Activated B cell treated with CpG ODN at 0.5 μM for 24 hours (primary cell): ENCODE results near the gene ARMC12. TPM values are rescaled to one million over a fixed set of nuclear protein-coding genes. Genes with fewer than 3 reads are reported as not detected.

Experiments
- ATAC-seq: fragments of 200-7000 bp; cut with Tn5 transposase; one replicate; pipeline ENCODE4 v1.10.0; 2021; ENCODE audit warnings: low read depth, mild to moderate bottlenecking, moderate library complexity
- CTCF ChIA-PET: fragments of 350-600 bp; sonication (Branson Sonifier 250); formaldehyde crosslinking; loops from one replicate; lab custom pipeline; 2021; ENCODE audit warnings: antibody characterized with exemption; lab: Charles Lee
- POLR2A ChIA-PET: fragments of 350-600 bp; sonication (Branson Sonifier 250); formaldehyde crosslinking; loops from one replicate; lab custom pipeline; 2021; ENCODE audit warnings: antibody characterized with exemption; lab: Charles Lee
- DNase-seq: peaks from one replicate; pipeline ENCODE4 v3.0.0; 2022
- H3K27ac Mint-ChIP-seq: one replicate; pipeline ENCODE4 v1.8.0; 2020; ENCODE audit warnings: mixed read lengths
- H3K27me3 Mint-ChIP-seq: one replicate; pipeline ENCODE4 v1.8.0; 2021; ENCODE audit warnings: mixed read lengths
- H3K36me3 Mint-ChIP-seq: one replicate; pipeline ENCODE4 v1.8.0; 2021; ENCODE audit warnings: low read depth, mixed read lengths
- H3K4me1 Mint-ChIP-seq: one replicate; pipeline ENCODE4 v1.8.0; 2021; ENCODE audit warnings: mixed read lengths
- H3K4me3 Mint-ChIP-seq: one replicate; pipeline ENCODE4 v1.8.0; 2020; ENCODE audit warnings: mild to moderate bottlenecking, mixed read lengths
- H3K9me3 Mint-ChIP-seq: one replicate; pipeline ENCODE4 v1.8.0; 2020; ENCODE audit warnings: mixed read lengths
- intact Hi-C: fragments of 100-400 bp; cut with micrococcal nuclease; formaldehyde crosslinking; loops from one replicate; pipeline ENCODE4 v1.15.1; 2024
- total RNA-seq: library from RNA; stranded (reverse); gene quantifications from 2 replicates; pipeline ENCODE4 v1.2.3, GENCODE V29; 2022
- TF ChIP-seq, protein P1 (sequence below): fragments of 200-600 bp; IDR thresholded peaks from one replicate; pipeline ENCODE4 v1.8.0; 2022; ENCODE audit warnings: antibody characterized with exemption, mild to moderate bottlenecking

ARMC12 gene
- total RNA-seq, 1 donor from 2014 or later, result 0.89 TPM

DNA sequence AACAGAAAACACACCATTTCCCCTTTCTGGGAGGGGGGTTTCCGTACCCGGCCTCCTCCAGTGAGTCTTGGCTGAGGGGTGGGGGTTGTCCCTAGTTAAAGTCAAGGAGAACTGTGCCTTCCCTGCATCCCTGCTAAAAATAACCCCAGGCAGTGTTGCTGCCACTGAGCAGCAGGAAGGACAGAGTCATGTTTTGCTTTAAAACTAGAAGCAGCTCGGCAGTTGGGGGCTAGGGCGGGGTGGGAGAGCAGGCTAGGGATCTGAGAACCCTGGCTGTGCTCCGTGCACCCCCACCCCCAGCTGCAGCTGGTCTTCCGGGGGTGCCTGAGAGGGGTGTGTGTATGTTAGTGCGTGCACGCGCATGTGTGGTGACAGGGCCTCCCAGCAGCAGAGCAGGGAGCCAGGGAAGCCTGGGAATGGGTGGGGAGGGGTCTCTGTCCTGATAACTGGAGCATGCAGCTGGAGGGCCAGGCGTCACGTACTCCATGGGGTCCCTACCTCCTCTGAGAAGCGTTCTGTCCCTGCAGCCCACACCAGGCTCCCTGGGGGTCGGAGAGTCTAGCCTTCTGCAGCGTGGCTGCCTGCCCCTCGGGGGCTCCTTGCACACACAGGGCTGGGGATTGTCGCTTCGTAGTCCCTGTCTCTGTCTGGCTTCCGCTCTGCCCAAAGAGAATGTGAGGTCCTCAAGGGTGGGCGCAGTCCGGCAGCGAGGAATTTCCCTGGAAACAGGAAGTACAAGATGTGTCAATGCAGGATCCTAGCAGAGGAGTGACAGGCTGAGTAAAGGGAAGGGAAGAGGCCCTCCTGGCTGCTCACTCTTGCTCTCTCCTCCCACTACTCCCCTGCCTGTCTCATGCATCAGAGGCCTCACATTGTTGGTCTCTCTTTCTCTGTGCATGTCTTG, 16.8 kb upstream of the ARMC12 start:
- H3K9me3 Mint-ChIP-seq, result no peaks in the 10 kb centered on the region
- intact Hi-C loops, result loop anchor here (1.0 to 2.0 kb wide), 3 partner anchors 8 to 31 kb away; partner anchors contain the start of gene FKBP5
- H3K4me3 Mint-ChIP-seq, result peak overlapping the region; percentile 75
- H3K27me3 Mint-ChIP-seq, result no peaks in the 10 kb centered on the region
- POLR2A ChIA-PET, result interaction anchor here (0.6 to 4.7 kb wide), 9 partner anchors 8 to 120 kb away, joined by 3 to 31 read pairs (median 4); no protein-coding TSS in a partner anchor
- H3K4me1 Mint-ChIP-seq, result peaks cover 48% of the 10 kb centered on the region
- CTCF ChIA-PET, result interaction anchor here (0.7 to 1.5 kb wide), 3 partner anchors 12 to 132 kb away, joined by 3 to 7 read pairs (median 3); partner anchors contain the start of gene ARMC12
- DNase-seq (peak; percentile 44), ATAC-seq (peak; percentile 78)
- H3K36me3 Mint-ChIP-seq, result no peaks in the 10 kb centered on the region
- TF ChIP-seq, protein P1, sequence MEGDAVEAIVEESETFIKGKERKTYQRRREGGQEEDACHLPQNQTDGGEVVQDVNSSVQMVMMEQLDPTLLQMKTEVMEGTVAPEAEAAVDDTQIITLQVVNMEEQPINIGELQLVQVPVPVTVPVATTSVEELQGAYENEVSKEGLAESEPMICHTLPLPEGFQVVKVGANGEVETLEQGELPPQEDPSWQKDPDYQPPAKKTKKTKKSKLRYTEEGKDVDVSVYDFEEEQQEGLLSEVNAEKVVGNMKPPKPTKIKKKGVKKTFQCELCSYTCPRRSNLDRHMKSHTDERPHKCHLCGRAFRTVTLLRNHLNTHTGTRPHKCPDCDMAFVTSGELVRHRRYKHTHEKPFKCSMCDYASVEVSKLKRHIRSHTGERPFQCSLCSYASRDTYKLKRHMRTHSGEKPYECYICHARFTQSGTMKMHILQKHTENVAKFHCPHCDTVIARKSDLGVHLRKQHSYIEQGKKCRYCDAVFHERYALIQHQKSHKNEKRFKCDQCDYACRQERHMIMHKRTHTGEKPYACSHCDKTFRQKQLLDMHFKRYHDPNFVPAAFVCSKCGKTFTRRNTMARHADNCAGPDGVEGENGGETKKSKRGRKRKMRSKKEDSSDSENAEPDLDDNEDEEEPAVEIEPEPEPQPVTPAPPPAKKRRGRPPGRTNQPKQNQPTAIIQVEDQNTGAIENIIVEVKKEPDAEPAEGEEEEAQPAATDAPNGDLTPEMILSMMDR, result no peak
- peak overlapping the region; percentile 89 for H3K27ac Mint-ChIP-seq

DNA sequence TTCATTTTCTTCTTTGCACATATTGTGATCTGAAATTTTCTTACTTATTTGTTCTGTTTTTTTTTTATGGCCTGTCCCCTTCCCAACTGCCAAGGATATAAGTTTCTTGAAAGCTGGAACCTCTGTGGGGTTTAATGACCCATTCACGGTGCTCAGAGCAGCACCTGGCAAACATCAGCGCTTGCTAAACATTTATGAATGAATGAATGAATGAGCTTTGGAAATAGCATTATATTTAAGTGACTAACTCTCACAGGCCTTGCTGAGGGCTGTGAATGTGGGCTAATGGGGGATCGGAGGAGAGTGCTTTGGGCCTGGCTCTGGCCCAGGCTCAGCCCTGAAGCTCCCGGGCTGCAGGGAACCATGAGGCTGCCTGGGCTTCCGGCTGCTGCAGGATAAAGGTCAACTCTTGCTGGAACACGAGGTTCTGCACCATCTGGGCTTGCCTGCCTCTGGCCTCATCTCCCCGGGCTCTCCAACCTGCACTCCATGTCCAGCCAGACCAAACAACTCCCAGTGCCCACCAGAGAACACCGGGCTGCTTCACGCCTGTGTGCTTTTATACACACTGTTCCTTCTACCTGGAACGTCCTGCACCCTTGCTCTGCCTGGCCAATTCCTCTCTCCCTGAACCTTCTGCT, 14.6 kb upstream of the ARMC12 start:
- intact Hi-C loops, result no loop called here
- H3K27me3 Mint-ChIP-seq, result no peaks in the 10 kb centered on the region
- H3K36me3 Mint-ChIP-seq, result no peaks in the 10 kb centered on the region
- CTCF ChIA-PET, result interaction anchor here (1.5 kb wide), 1 partner anchor 15 kb away, joined by 4 read pairs; no protein-coding TSS in a partner anchor
- H3K27ac Mint-ChIP-seq, result no peak overlapping the region
- TF ChIP-seq, protein P1, result no peak
- POLR2A ChIA-PET, result interaction anchor here (0.8 to 4.7 kb wide), 2 partner anchors 10 to 134 kb away, joined by 3 to 31 read pairs; no protein-coding TSS in a partner anchor
- H3K4me1 Mint-ChIP-seq, result peaks cover 58% of the 10 kb centered on the region
- no peak overlapping the region for H3K4me3 Mint-ChIP-seq
- no peaks in the 10 kb centered on the region for H3K9me3 Mint-ChIP-seq
- DNase-seq (no peak), ATAC-seq (no peak)

DNA sequence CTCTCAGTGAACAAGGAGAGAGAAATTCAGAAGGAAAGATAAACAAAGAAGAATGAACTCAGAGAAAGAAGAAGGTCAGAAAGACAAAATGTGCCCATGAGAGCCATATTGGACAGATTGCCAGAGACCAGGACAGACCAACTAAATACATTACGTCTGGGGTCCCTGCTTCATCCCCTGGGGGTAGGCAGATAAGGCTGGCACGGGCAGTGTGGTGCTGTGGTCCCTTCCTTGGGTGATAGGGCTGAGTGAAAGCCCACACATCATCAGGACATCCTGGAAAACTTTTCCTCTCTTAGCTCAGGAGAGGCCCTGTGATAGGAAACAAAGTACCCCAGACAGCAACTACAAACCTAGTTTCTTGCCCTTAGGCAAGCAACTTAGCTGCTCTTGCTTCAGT, 13.2 kb upstream of the ARMC12 start:
- DNase-seq (no peak), ATAC-seq (no peak)
- intact Hi-C loops, result no loop called here
- no peaks in the 10 kb centered on the region for H3K27me3 Mint-ChIP-seq
- POLR2A ChIA-PET, result no interaction called here
- CTCF ChIA-PET, result interaction anchor here (0.6 to 1.9 kb wide), 2 partner anchors 13 to 14 kb away, joined by 3 to 4 read pairs; partner anchors contain the start of gene ARMC12
- H3K4me1 Mint-ChIP-seq, result peaks cover 54% of the 10 kb centered on the region
- no peaks in the 10 kb centered on the region for H3K9me3 Mint-ChIP-seq
- TF ChIP-seq, protein P1, result no peak
- no peak overlapping the region for H3K27ac Mint-ChIP-seq
- no peak overlapping the region for H3K4me3 Mint-ChIP-seq
- H3K36me3 Mint-ChIP-seq, result no peaks in the 10 kb centered on the region

DNA sequence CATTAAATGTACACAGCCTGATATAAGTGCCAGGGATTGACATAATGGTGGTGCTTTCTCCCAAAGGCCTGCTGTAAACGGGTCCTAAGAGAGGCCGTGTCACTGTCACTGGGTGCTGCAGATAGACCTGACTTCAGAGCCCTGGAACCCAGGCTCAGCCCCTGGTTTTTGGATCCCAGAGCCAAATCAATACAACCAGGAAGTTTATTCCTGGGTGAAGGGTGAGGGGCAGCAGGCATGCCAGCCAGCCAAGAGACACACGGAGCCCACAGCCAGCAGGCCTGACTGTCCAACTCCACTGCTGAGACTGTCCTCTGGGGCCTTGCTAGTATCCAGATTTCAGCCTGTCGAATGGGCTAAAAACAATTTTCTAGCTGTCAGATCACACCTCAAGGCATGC, 12.8 kb upstream of the ARMC12 start:
- ChIA-PET POLR2A (no interaction called here), CTCF (interaction anchor here (1.9 kb wide), 1 partner anchor 13 kb away, joined by 4 read pairs; the partner anchor contains the start of gene ARMC12)
- no peaks in the 10 kb centered on the region for H3K36me3 Mint-ChIP-seq
- no peak overlapping the region for H3K4me3 Mint-ChIP-seq
- DNase-seq, result no peak
- H3K4me1 Mint-ChIP-seq, result peaks cover 54% of the 10 kb centered on the region
- no peak overlapping the region for H3K27ac Mint-ChIP-seq
- ATAC-seq, result no peak
- H3K27me3 Mint-ChIP-seq, result no peaks in the 10 kb centered on the region
- TF ChIP-seq, protein P1, result no peak
- intact Hi-C loops, result no loop called here
- no peaks in the 10 kb centered on the region for H3K9me3 Mint-ChIP-seq
